Hematopoietic multipotent progenitor cell treated with erythropoietin and hydrocortisone succinate and interleukin-3 and kit ligand, for 15 days (in vitro differentiated cells): ENCODE data around the gene CCT8.
"Not testable (repeated sequence)": the region's sequence is repeated elsewhere in the genome, so short reads cannot be mapped to it uniquely, and the experiment has no call there.

ENCODE experiments used
- DNase-seq: peaks from one replicate; pipeline ENCODE4 v3.0.0-alpha.2; 2015; ENCODE audit warnings: low spot score

The CCT8 gene

DNA sequence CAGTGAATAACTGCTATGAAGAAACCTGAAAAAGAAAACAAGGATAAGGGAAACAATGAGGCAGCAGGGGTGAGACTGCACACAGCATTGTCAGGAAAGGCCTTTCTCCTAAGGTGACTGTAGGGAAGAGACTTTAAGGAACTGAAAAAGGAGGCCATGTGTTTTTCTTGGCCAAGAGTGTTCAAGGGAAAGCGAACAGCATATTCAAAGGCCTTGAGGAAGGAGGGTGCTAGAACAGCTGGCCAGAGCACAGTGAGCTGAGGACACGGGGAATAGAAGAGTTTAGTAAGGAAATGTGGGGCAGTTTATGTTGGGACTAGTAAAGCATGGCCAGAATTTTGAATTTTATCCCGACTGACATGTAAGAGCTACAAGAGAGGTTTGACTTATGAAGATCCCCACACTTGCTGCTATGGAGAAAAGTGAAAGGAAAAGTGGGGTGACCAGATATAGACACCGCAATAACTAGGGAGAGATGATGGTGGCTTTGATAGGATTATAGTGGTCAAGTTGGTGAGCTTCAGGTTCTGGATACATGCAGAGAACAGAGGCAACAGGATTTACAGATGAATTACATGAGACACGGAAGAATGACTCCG is 55.7 kb downstream of the CCT8 start:
- no peak for DNase-seq

DNA sequence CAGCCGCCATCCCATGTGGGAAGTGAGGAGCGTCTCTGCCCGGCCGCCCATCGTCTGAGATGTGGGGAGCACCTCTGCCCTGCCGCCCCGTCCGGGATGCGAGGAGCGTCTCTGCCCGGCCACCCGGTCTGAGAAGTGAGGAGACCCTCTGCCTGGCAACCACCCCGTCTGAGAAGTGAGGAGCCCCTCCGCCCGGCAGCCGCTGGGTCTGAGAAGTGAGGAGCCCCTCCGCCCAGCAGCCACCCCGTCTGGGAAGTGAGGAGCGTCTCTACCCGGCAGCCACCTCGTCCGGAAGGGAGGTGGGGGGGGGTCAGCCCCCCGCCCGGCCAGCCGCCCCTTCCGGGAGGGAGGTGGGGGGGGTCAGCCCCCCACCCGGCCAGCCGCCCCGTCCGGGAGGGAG is 62.2 kb downstream of the CCT8 start:
- DNase-seq: not testable (repeated sequence)

DNA sequence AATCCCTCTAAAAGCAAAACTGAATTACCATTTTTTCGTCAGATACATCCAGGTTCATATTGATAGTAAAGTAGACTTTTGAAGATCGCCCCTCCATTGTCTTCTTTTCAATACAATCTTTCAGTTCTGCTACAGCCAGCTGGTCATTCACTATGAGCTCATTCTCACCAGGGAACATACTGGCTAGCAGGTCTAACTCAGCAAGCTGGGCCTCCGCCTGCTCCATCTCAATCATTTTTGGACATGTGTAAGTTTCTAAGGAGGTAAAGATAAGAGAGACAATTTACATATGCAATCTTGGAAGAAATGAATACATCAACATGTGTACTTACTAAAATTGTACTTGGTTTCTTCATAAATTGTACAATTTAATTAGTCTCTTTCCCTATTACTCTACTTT is 65.1 kb downstream of the CCT8 start:
- no peak for DNase-seq

DNA sequence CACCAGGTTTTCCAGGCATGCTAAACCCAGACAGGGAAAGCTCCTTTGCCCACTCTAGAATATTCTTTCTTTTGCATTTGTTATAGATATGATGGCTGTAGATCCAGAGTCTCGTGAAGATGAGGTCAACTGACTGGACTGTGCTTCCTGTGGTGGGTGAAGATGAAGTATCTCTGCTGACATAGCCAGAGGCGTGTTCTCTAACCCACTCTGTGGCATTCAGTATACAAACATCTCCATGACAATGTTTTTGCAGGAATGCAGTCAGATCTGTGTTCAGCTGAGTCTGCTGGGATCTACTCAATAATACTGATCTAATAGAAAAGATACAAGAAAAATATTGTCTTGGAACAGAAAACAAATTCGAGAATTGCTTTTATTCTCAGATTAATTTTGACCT is 65.6 kb downstream of the CCT8 start:
- DNase-seq: no peak

GRCh38 chr21:29007135-29007534 is 66.3 kb downstream of the CCT8 start:
- DNase-seq: no peak
